Islet of Langerhans (tissue), 1 donor: Measurements from ENCODE around the gene KASH5.

Source experiments
- FAIRE-seq: peaks from one replicate; lab custom pipeline; 2011; peaks lifted over from hg19 to GRCh38; lab: Jason Lieb, UNC

KASH5 gene

GRCh38 chr19:49396738-49397505 lies 8.9 kb downstream of the KASH5 start:
- FAIRE-seq: no peak

- no peak for FAIRE-seq
These were observed 10.1 kb downstream of the KASH5 start for GRCh38 chr19:49398001-49398615.

- no peak for FAIRE-seq
These were observed 10.9 kb downstream of the KASH5 start for GRCh38 chr19:49398931-49399330.

- FAIRE-seq: no peak
These were observed 12.0 kb downstream of the KASH5 start for GRCh38 chr19:49400029-49400428.

- FAIRE-seq: no peak
These were observed 15.5 kb downstream of the KASH5 start for GRCh38 chr19:49403404-49404187.

- no peak for FAIRE-seq
These were observed 19.0 kb downstream of the KASH5 start for GRCh38 chr19:49407079-49407478.

- no peak for FAIRE-seq
These were observed 19.5 kb downstream of the KASH5 start for GRCh38 chr19:49407482-49408015.

- no peak for FAIRE-seq
These were observed 20.9 kb downstream of the KASH5 start for GRCh38 chr19:49408816-49409440.

GRCh38 chr19:49409441-49410029 lies 21.5 kb downstream of the KASH5 start:
- FAIRE-seq: no peak

GRCh38 chr19:49411681-49412326 lies 23.8 kb downstream of the KASH5 start:
- no peak for FAIRE-seq

GRCh38 chr19:49413348-49413747 lies 25.3 kb downstream of the KASH5 start:
- no peak for FAIRE-seq

- FAIRE-seq: no peak
These were observed 26.2 kb downstream of the KASH5 start for GRCh38 chr19:49414256-49414655.

GRCh38 chr19:49415102-49415809 lies 27.2 kb downstream of the KASH5 start:
- no peak for FAIRE-seq

- no peak for FAIRE-seq
These were observed 27.8 kb downstream of the KASH5 start for GRCh38 chr19:49415810-49416200.

GRCh38 chr19:49417088-49417487 lies 29.0 kb downstream of the KASH5 start:
- FAIRE-seq: no peak

- FAIRE-seq: no peak
These were observed 30.5 kb downstream of the KASH5 start for GRCh38 chr19:49418511-49418910.

- no peak for FAIRE-seq
These were observed 31.1 kb downstream of the KASH5 start for GRCh38 chr19:49419173-49419572.

- no peak for FAIRE-seq
These were observed 32.2 kb downstream of the KASH5 start for GRCh38 chr19:49420227-49420626.

GRCh38 chr19:49421039-49421877 lies 33.2 kb downstream of the KASH5 start:
- no peak for FAIRE-seq

GRCh38 chr19:49421878-49422202 lies 33.8 kb downstream of the KASH5 start:
- FAIRE-seq: no peak
